Neuronal stem cell (in vitro differentiated cells): Measurements from ENCODE around the gene TRAPPC2.
"Not testable (repeated sequence)": the region's sequence is repeated elsewhere in the genome, so short reads cannot be mapped to it uniquely, and the experiment has no call there.

Experiments used
- DNase-seq: peaks from one replicate; pipeline ENCODE4 v3.0.0-alpha.2; 2013; ENCODE audit warnings: low spot score
- H2AFZ ChIP-seq: one replicate; pipeline ENCODE4 v1.6.1; 2013; ENCODE audit warnings: mild to moderate bottlenecking, low read length, inconsistent platforms
- H2AK5ac ChIP-seq: 2 replicates; pipeline ENCODE4 v1.6.1; 2013; ENCODE audit warnings: low read depth, mild to moderate bottlenecking, inconsistent platforms, low read length, moderate library complexity, mixed read lengths
- H2BK120ac ChIP-seq: 2 replicates; pipeline ENCODE4 v1.6.1; 2013; ENCODE audit warnings: low read depth, mild to moderate bottlenecking, inconsistent platforms, low read length, moderate library complexity, mixed read lengths
- H2BK12ac ChIP-seq: one replicate; pipeline ENCODE4 v1.6.1; 2013; ENCODE audit warnings: low read length, inconsistent platforms
- H2BK15ac ChIP-seq: 2 replicates; pipeline ENCODE4 v1.6.1; 2013; ENCODE audit warnings: mild to moderate bottlenecking, low read length, inconsistent platforms, mixed read lengths
- H2BK5ac ChIP-seq: one replicate; pipeline ENCODE4 v1.6.1; 2013; ENCODE audit warnings: inconsistent platforms, mild to moderate bottlenecking, low read length, moderate library complexity
- H3K14ac ChIP-seq: one replicate; pipeline ENCODE4 v1.6.1; 2013; ENCODE audit warnings: low read length, inconsistent platforms
- H3K18ac ChIP-seq: 2 replicates; pipeline ENCODE4 v1.6.1; 2013; ENCODE audit warnings: low read length, inconsistent platforms
- H3K23ac ChIP-seq: 2 replicates; pipeline ENCODE4 v1.6.1; 2013; ENCODE audit warnings: low read depth, mild to moderate bottlenecking, mixed read lengths, low read length, inconsistent platforms; ENCODE audit not compliant: poor library complexity
- H3K27ac ChIP-seq: replicated peaks from 3 replicates; pipeline ENCODE4 v1.5.1; 2013; ENCODE audit warnings: low read length, inconsistent platforms
- H3K27me3 ChIP-seq, 3 experiments: 2 replicates each; pipeline ENCODE4 v1.6.1; 2013; ENCODE audit warnings: low read length in 3 of 3, mild to moderate bottlenecking in 2 of 3, inconsistent platforms in 1 of 3, low read depth in 1 of 3, mixed read lengths in 1 of 3, moderate library complexity in 1 of 3; ENCODE audit not compliant: control insufficient read depth in 3 of 3, insufficient read depth in 3 of 3
- H3K36me3 ChIP-seq, 2 donors: replicated peaks in 1 of 2; 2 replicates each; pipeline ENCODE4 v1.6.1; 2013; ENCODE audit warnings: low read length in 2 of 2; ENCODE audit not compliant: control insufficient read depth in 2 of 2, insufficient read depth in 2 of 2
- H3K4ac ChIP-seq: 2 replicates; pipeline ENCODE4 v1.6.1; 2013; ENCODE audit warnings: inconsistent platforms, mild to moderate bottlenecking, low read length, moderate library complexity
- H3K4me1 ChIP-seq, 2 donors: 1 replicate in 1 of 2; 2 replicates in 1 of 2; pipeline ENCODE4 v1.6.1; 2013; ENCODE audit warnings: low read length in 2 of 2, low read depth in 1 of 2; ENCODE audit not compliant: control insufficient read depth in 2 of 2, insufficient read depth in 1 of 2
- H3K4me2 ChIP-seq: one replicate; pipeline ENCODE4 v1.6.1; 2013; ENCODE audit warnings: mild to moderate bottlenecking, low read length, inconsistent platforms; ENCODE audit not compliant: insufficient read depth, poor library complexity, severe bottlenecking
- H3K4me3 ChIP-seq, 2 donors: 2 replicates each; pipeline ENCODE4 v1.5.1; 2013; ENCODE audit warnings: low read length in 2 of 2, mild to moderate bottlenecking in 2 of 2, inconsistent platforms in 1 of 2, moderate library complexity in 1 of 2
- H3K79me1 ChIP-seq: one replicate; pipeline ENCODE4 v1.6.1; 2013; ENCODE audit warnings: low read depth, mild to moderate bottlenecking, inconsistent platforms, low read length, moderate library complexity
- H3K9ac ChIP-seq: one replicate; pipeline ENCODE4 v1.6.1; 2013; ENCODE audit warnings: mild to moderate bottlenecking, low read depth, low read length, inconsistent platforms; ENCODE audit not compliant: poor library complexity
- H3K9me3 ChIP-seq, 2 donors: replicated peaks in 1 of 2; 2 replicates each; pipeline versions ENCODE3 to v1.6.1; 2013; ENCODE audit warnings: low read length in 2 of 2, mild to moderate bottlenecking in 2 of 2, inconsistent platforms in 1 of 2, low read depth in 1 of 2, mixed read lengths in 1 of 2, moderate library complexity in 1 of 2; ENCODE audit not compliant: control insufficient read depth in 2 of 2, insufficient read depth in 1 of 2
- H4K8ac ChIP-seq: one replicate; pipeline ENCODE4 v1.6.1; 2013; ENCODE audit warnings: low read depth, mild to moderate bottlenecking, inconsistent platforms, low read length, moderate library complexity
- H4K91ac ChIP-seq: one replicate; pipeline ENCODE4 v1.6.1; 2013; ENCODE audit warnings: low read length, low read depth, mild to moderate bottlenecking, inconsistent platforms; ENCODE audit not compliant: poor library complexity
- WGBS, 2 donors: extraction: QIAGEN DNeasy Blood & Tissue Kit; methylation state at CpG; one replicate each; pipeline ENCODE4 v1.1.7; 2013; ENCODE audit warnings: missing lambda C conversion rate in 2 of 2, mixed read lengths in 1 of 2; ENCODE audit not compliant: insufficient read length in 2 of 2, insufficient replicate concordance in 1 of 2; ENCODE audit errors: extremely low coverage in 2 of 2; 5-methylcytosine and 5-hydroxymethylcytosine counted together

The TRAPPC2 gene

GRCh38 chrX:13741695-13742094 lies 7.3 kb upstream of the TRAPPC2 start:
- Histone ChIP-seq H2BK12ac (no peak overlapping the region), H2BK15ac (no peak overlapping the region)
- no CpG with 5 or more reads among the region's 6 CpGs for WGBS, 2 donors

GRCh38 chrX:13733506-13733905 lies 914 bp downstream of the TRAPPC2 start:
- Histone ChIP-seq H3K9ac (no peak overlapping the region), H3K79me1 (peaks cover 2% of the 10 kb centered on the region), H2BK12ac (no peak overlapping the region), H3K4me1 (peaks cover 2 to 7% of the 10 kb centered on the region in 2 donors), H2BK5ac (no peak overlapping the region), H2BK15ac (no peak overlapping the region), H2AK5ac (no peak overlapping the region), H3K18ac (no peak overlapping the region), H3K4me2 (peak overlapping the region; percentile 33), H3K4ac (no peak overlapping the region), H3K27me3 (no peaks in the 10 kb centered on the region), H3K14ac (no peak overlapping the region), H3K23ac (no peak overlapping the region), H4K91ac (no peak overlapping the region), H3K4me3 (peak overlapping the region in 1 of 2 donors; percentile 74), H2AFZ (peak overlapping the region; percentile 92), H3K36me3 (peaks cover 0 to 32% of the 10 kb centered on the region in 2 donors), H4K8ac (no peak overlapping the region), H3K27ac (no peak overlapping the region), H3K9me3 (no peaks in the 10 kb centered on the region), H2BK120ac (no peak overlapping the region)
- WGBS, 2 donors, result no CpG with 5 or more reads among the region's 4 CpGs
- no peak for DNase-seq

More at GRCh38 chrX:13741695-13742094, 7.3 kb upstream of the TRAPPC2 start:
- Histone ChIP-seq H3K79me1 (no peaks in the 10 kb centered on the region), H3K9ac (no peak overlapping the region), H2BK120ac (no peak overlapping the region), H3K4me1 (no peaks in the 10 kb centered on the region), H3K23ac (no peak overlapping the region), H3K27me3 (no peaks in the 10 kb centered on the region), H3K4me2 (no peak overlapping the region), H4K91ac (no peak overlapping the region), H4K8ac (no peak overlapping the region), H3K18ac (no peak overlapping the region), H3K14ac (no peak overlapping the region), H3K4me3 (no peak overlapping the region), H3K4ac (no peak overlapping the region), H2AK5ac (no peak overlapping the region), H2BK5ac (no peak overlapping the region), H3K27ac (no peak overlapping the region), H3K36me3 (peaks cover 4 to 60% of the 10 kb centered on the region in 2 donors), H3K9me3 (no peaks in the 10 kb centered on the region), H2AFZ (no peak overlapping the region)
- no peak for DNase-seq

- Histone ChIP-seq H2AK5ac (no peak overlapping the region), H4K91ac (no peak overlapping the region), H2BK12ac (no peak overlapping the region), H3K79me1 (peaks cover 2% of the 10 kb centered on the region), H2BK15ac (no peak overlapping the region), H3K14ac (no peak overlapping the region), H3K36me3 (peaks cover 0 to 22% of the 10 kb centered on the region in 2 donors), H3K4me3 (no peak overlapping the region), H2BK5ac (no peak overlapping the region), H3K9me3 (no peaks in the 10 kb centered on the region), H3K27me3 (no peaks in the 10 kb centered on the region), H3K27ac (no peak overlapping the region), H3K4me1 (peaks cover 2 to 7% of the 10 kb centered on the region in 2 donors), H3K4me2 (no peak overlapping the region), H2BK120ac (no peak overlapping the region), H2AFZ (no peak overlapping the region), H3K18ac (no peak overlapping the region), H3K9ac (no peak overlapping the region), H3K4ac (no peak overlapping the region), H4K8ac (no peak overlapping the region), H3K23ac (no peak overlapping the region)
- WGBS, 2 donors, result no CpG with 5 or more reads among the region's 7 CpGs
- no peak for DNase-seq
Measured at GRCh38 chrX:13732246-13733067, 2.0 kb downstream of the TRAPPC2 start.

DNA sequence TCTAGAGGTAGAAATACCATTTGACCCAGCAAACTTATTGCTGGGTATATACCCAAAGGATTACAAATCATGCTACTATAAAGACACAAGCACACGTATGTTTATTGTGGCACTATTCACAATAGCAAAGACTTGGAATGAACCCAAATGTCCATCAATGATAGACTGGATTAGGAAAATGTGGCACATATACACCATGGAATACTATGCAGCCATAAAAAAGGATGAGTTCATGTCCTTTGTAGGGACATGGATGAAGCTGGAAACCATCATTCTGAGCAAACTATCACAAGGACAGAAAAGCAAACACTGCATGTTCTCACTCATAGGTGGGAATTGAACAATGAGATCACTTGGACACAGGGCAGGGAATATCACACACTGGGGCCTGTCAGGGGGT lies 3.9 kb downstream of the TRAPPC2 start:
- not testable (repeated sequence) for H3K4me3 ChIP-seq, H3K79me1 ChIP-seq, H3K4me2 ChIP-seq, H3K9me3 ChIP-seq, H2AK5ac ChIP-seq, H3K18ac ChIP-seq, H3K27me3 ChIP-seq, H3K4ac ChIP-seq, H2BK12ac ChIP-seq, H2AFZ ChIP-seq, DNase-seq, H2BK15ac ChIP-seq, H2BK120ac ChIP-seq, H3K14ac ChIP-seq, H2BK5ac ChIP-seq, H3K9ac ChIP-seq, H3K4me1 ChIP-seq, H4K8ac ChIP-seq, H4K91ac ChIP-seq, H3K23ac ChIP-seq, H3K27ac ChIP-seq
- peaks cover 0 to 13% of the 10 kb centered on the region in 2 donors for H3K36me3 ChIP-seq
- WGBS, 2 donors, result no CpG with 5 or more reads among the region's 1 CpG
